ENCODE results near the gene BORCS5. TPM values are rescaled to one million over a fixed set of nuclear protein-coding genes. Genes with fewer than 3 reads are reported as not detected.

Gene BORCS5
- total RNA-seq, 4 donors from 2014 or later = 10.3 to 23.7 (median 19.6) TPM

GRCh38 chr12:12393171-12393570, 36.3 kb downstream of the BORCS5 start:
- intact Hi-C loops (cut with DNase I) = no loop called here

GRCh38 chr12:12396694-12397093, 39.8 kb downstream of the BORCS5 start:
- 95 to 96% methylated on average over 4 of the region's 4 CpGs for WGBS, 2 donors
- no peak for TF ChIP-seq CTCF (IDR thresholded peaks at IDR 0.05)
- TF ChIP-seq POLR2A (IDR thresholded peaks at IDR 0.05) = no peak
- Histone ChIP-seq H3K36me3 (no peaks in the 10 kb centered on the region), H3K4me3 (replicated peaks in 1 of 3) (no peak overlapping the region), H3K27me3 (no peaks in the 10 kb centered on the region), H3K27ac (no peak overlapping the region), H3K9me3 (no peaks in the 10 kb centered on the region), H3K4me1 (peaks cover 5 to 7% of the 10 kb centered on the region in 2 donors)
- DNase-seq = no peak
- intact Hi-C loops (cut with DNase I) = no loop called here

More at GRCh38 chr12:12393171-12393570, 36.3 kb downstream of the BORCS5 start:
- no peaks in the 10 kb centered on the region for H3K27me3 ChIP-seq
- DNase-seq = no peak
- no peak overlapping the region for H3K4me3 ChIP-seq (replicated peaks in 1 of 3)
- H3K4me1 ChIP-seq = no peaks in the 10 kb centered on the region
- WGBS, 2 donors = 95 to 97% methylated on average over 2 of the region's 2 CpGs
- TF ChIP-seq POLR2A (IDR thresholded peaks at IDR 0.05) (no peak), CTCF (IDR thresholded peaks at IDR 0.05) (no peak)
- no peaks in the 10 kb centered on the region for H3K36me3 ChIP-seq
- no peak overlapping the region for H3K27ac ChIP-seq
- no peaks in the 10 kb centered on the region for H3K9me3 ChIP-seq

GRCh38 chr12:12397184-12397583, 40.3 kb downstream of the BORCS5 start:
- H3K9me3 ChIP-seq = no peaks in the 10 kb centered on the region
- intact Hi-C loops (cut with DNase I) = no loop called here
- DNase-seq = no peak
- WGBS, 2 donors = 95% methylated on average over 5 of the region's 5 CpGs
- peaks cover 5 to 7% of the 10 kb centered on the region in 2 donors for H3K4me1 ChIP-seq
- H3K4me3 ChIP-seq (replicated peaks in 1 of 3) = no peak overlapping the region
- H3K27ac ChIP-seq = no peak overlapping the region
- H3K36me3 ChIP-seq = no peaks in the 10 kb centered on the region
- TF ChIP-seq CTCF (IDR thresholded peaks at IDR 0.05) (no peak), POLR2A (IDR thresholded peaks at IDR 0.05) (no peak)
- no peaks in the 10 kb centered on the region for H3K27me3 ChIP-seq

GRCh38 chr12:12398026-12398859, 41.4 kb downstream of the BORCS5 start:
- Histone ChIP-seq H3K4me1 (peaks cover 5 to 7% of the 10 kb centered on the region in 2 donors), H3K27ac (peak overlapping the region in 2 of 3 donors; percentile 37 to 45), H3K9me3 (no peaks in the 10 kb centered on the region), H3K4me3 (replicated peaks in 1 of 3) (no peak overlapping the region), H3K36me3 (no peaks in the 10 kb centered on the region), H3K27me3 (no peaks in the 10 kb centered on the region)
- peak in 1 of 6 experiments; percentile 10 for TF ChIP-seq CTCF (IDR thresholded peaks at IDR 0.05)
- no peak for TF ChIP-seq POLR2A (IDR thresholded peaks at IDR 0.05)
- intact Hi-C loops (cut with DNase I) = no loop called here
- 63 to 76% methylated on average over 7 of the region's 7 CpGs for WGBS, 2 donors
- DNase-seq = no peak

GRCh38 chr12:12399161-12399560, 42.3 kb downstream of the BORCS5 start:
- Histone ChIP-seq H3K27me3 (no peaks in the 10 kb centered on the region), H3K4me1 (peaks cover 5 to 7% of the 10 kb centered on the region in 2 donors), H3K27ac (peak overlapping the region in 1 of 3 donors; percentile 41), H3K4me3 (replicated peaks in 1 of 3) (no peak overlapping the region), H3K9me3 (no peaks in the 10 kb centered on the region), H3K36me3 (no peaks in the 10 kb centered on the region)
- WGBS, 2 donors = 98 to 100% methylated on average over 1 of the region's 1 CpG
- TF ChIP-seq POLR2A (IDR thresholded peaks at IDR 0.05) = no peak
- TF ChIP-seq CTCF (IDR thresholded peaks at IDR 0.05) = no peak
- no peak for DNase-seq
- intact Hi-C loops (cut with DNase I) = no loop called here

All from thyroid gland (tissue), 4 donors.